Activated CD4-positive, alpha-beta T cell treated with anti-CD3 and anti-CD28 coated beads for 36 hours (primary cell): ENCODE measurements around the gene CASK. TPM values are rescaled to one million over a fixed set of nuclear protein-coding genes. Genes with fewer than 3 reads are reported as not detected.

Source experiments
- ATAC-seq: fragments of 200-7000 bp; cut with Tn5 transposase; one replicate; pipeline ENCODE4 v1.10.0; 2021; ENCODE audit warnings: mild to moderate bottlenecking, moderate library complexity
- CTCF ChIA-PET: fragments of 350-600 bp; sonication (Branson Sonifier 250); formaldehyde crosslinking; loops from one replicate; lab custom pipeline; 2021; ENCODE audit warnings: antibody characterized with exemption; lab: Charles Lee
- POLR2A ChIA-PET: fragments of 350-600 bp; sonication (Branson Sonifier 250); formaldehyde crosslinking; loops from one replicate; lab custom pipeline; 2021; ENCODE audit warnings: antibody characterized with exemption, inconsistent platforms; lab: Charles Lee
- DNase-seq: peaks from one replicate; pipeline ENCODE4 v3.0.0-alpha.2; 2020
- H3K27ac Mint-ChIP-seq: one replicate; pipeline ENCODE4 v1.8.0; 2021; ENCODE audit warnings: mixed read lengths
- H3K27me3 Mint-ChIP-seq: one replicate; pipeline ENCODE4 v1.8.0; 2021; ENCODE audit warnings: mixed read lengths
- H3K36me3 Mint-ChIP-seq: one replicate; pipeline ENCODE4 v1.8.0; 2021; ENCODE audit warnings: low read depth, mixed read lengths
- H3K4me1 Mint-ChIP-seq: one replicate; pipeline ENCODE4 v1.8.0; 2021; ENCODE audit warnings: mixed read lengths
- H3K4me3 Mint-ChIP-seq: one replicate; pipeline ENCODE4 v1.8.0; 2021; ENCODE audit warnings: mild to moderate bottlenecking, moderate library complexity, mixed read lengths
- H3K9me3 Mint-ChIP-seq: one replicate; pipeline ENCODE4 v1.8.0; 2021; ENCODE audit warnings: low read depth, mixed read lengths
- intact Hi-C, 2 experiments: fragments of 100-400 bp; cut with DNase I in 1 of 2; cut with micrococcal nuclease in 1 of 2; formaldehyde crosslinking; loops; one replicate each; pipeline versions ENCODE4 v1.14.2 to v1.15.1; 2022 to 2024; cut with DNase I, micrococcal nuclease
- total RNA-seq, 2 experiments: library from RNA; stranded (reverse); gene quantifications; one replicate each; pipeline ENCODE4 v1.2.3, GENCODE V29; 2021

CASK gene
- total RNA-seq, 2 experiments from 2014 or later: 14.4 to 15.0 TPM

- ChIA-PET CTCF (no interaction called here), POLR2A (no interaction called here)
- peaks cover 6% of the 10 kb centered on the region for H3K4me1 Mint-ChIP-seq
- ATAC-seq (no peak), DNase-seq (no peak)
- H3K27ac Mint-ChIP-seq: no peak overlapping the region
- peaks cover 9% of the 10 kb centered on the region for H3K9me3 Mint-ChIP-seq
- H3K36me3 Mint-ChIP-seq: peaks cover 16% of the 10 kb centered on the region
- H3K4me3 Mint-ChIP-seq: no peak overlapping the region
- no peaks in the 10 kb centered on the region for H3K27me3 Mint-ChIP-seq
- intact Hi-C loops: no loop called here
These were observed 97.6 kb downstream of the CASK start for GRCh38 chrX:41825796-41826195.

- Mint-ChIP-seq H3K9me3 (peaks cover 9% of the 10 kb centered on the region), H3K27me3 (no peaks in the 10 kb centered on the region), H3K27ac (no peak overlapping the region), H3K4me1 (peaks cover 5% of the 10 kb centered on the region), H3K36me3 (peaks cover 15% of the 10 kb centered on the region), H3K4me3 (no peak overlapping the region)
- ChIA-PET CTCF (no interaction called here), POLR2A (no interaction called here)
- ATAC-seq (no peak), DNase-seq (no peak)
- intact Hi-C loops: no loop called here
These were observed 98.8 kb downstream of the CASK start for GRCh38 chrX:41824551-41824950.

- no peak overlapping the region for H3K27ac Mint-ChIP-seq
- ChIA-PET CTCF (no interaction called here), POLR2A (no interaction called here)
- intact Hi-C loops: no loop called here
- no peak overlapping the region for H3K4me3 Mint-ChIP-seq
- no peaks in the 10 kb centered on the region for H3K4me1 Mint-ChIP-seq
- no peak for ATAC-seq
- peaks cover 9% of the 10 kb centered on the region for H3K9me3 Mint-ChIP-seq
- no peaks in the 10 kb centered on the region for H3K27me3 Mint-ChIP-seq
- no peak for DNase-seq
- peaks cover 11% of the 10 kb centered on the region for H3K36me3 Mint-ChIP-seq
These were observed 100.0 kb downstream of the CASK start for GRCh38 chrX:41823402-41823801.

GRCh38 chrX:41822892-41823291 lies 100.5 kb downstream of the CASK start:
- no peak for ATAC-seq

GRCh38 chrX:41808047-41808446 lies 115.3 kb downstream of the CASK start:
- H3K27ac Mint-ChIP-seq: no peak overlapping the region
- peaks cover 12% of the 10 kb centered on the region for H3K36me3 Mint-ChIP-seq
- CTCF ChIA-PET: no interaction called here
- no peaks in the 10 kb centered on the region for H3K27me3 Mint-ChIP-seq
- no peaks in the 10 kb centered on the region for H3K4me1 Mint-ChIP-seq
- peaks cover 2% of the 10 kb centered on the region for H3K9me3 Mint-ChIP-seq
- POLR2A ChIA-PET: no interaction called here
- intact Hi-C loops: no loop called here
- no peak for ATAC-seq
- no peak for DNase-seq
- no peak overlapping the region for H3K4me3 Mint-ChIP-seq

More at GRCh38 chrX:41822892-41823291, 100.5 kb downstream of the CASK start:
- H3K27me3 Mint-ChIP-seq: no peaks in the 10 kb centered on the region
- CTCF ChIA-PET: no interaction called here
- intact Hi-C loops: no loop called here
- no peak overlapping the region for H3K4me3 Mint-ChIP-seq
- no peaks in the 10 kb centered on the region for H3K4me1 Mint-ChIP-seq
- peaks cover 9% of the 10 kb centered on the region for H3K9me3 Mint-ChIP-seq
- no peak for DNase-seq
- H3K36me3 Mint-ChIP-seq: peaks cover 11% of the 10 kb centered on the region
- no peak overlapping the region for H3K27ac Mint-ChIP-seq
- POLR2A ChIA-PET: no interaction called here

GRCh38 chrX:41802958-41803357 lies 120.4 kb downstream of the CASK start:
- H3K4me3 Mint-ChIP-seq: no peak overlapping the region
- peaks cover 15% of the 10 kb centered on the region for H3K4me1 Mint-ChIP-seq
- CTCF ChIA-PET: no interaction called here
- H3K9me3 Mint-ChIP-seq: peaks cover 10% of the 10 kb centered on the region
- intact Hi-C loops: no loop called here
- POLR2A ChIA-PET: no interaction called here
- ATAC-seq (no peak), DNase-seq (no peak)
- H3K27me3 Mint-ChIP-seq: no peaks in the 10 kb centered on the region
- no peak overlapping the region for H3K27ac Mint-ChIP-seq
- H3K36me3 Mint-ChIP-seq: peaks cover 21% of the 10 kb centered on the region

- Mint-ChIP-seq H3K4me1 (peaks cover 33% of the 10 kb centered on the region), H3K27me3 (no peaks in the 10 kb centered on the region), H3K9me3 (peaks cover 10% of the 10 kb centered on the region), H3K36me3 (peaks cover 19% of the 10 kb centered on the region), H3K27ac (no peak overlapping the region), H3K4me3 (no peak overlapping the region)
- no peak for DNase-seq
- intact Hi-C loops: loop anchor here (2.0 to 5.0 kb wide), 3 partner anchors 108 to 1758 kb away; partner anchors contain the start of gene CASK (in 1 of the 2)
- no peak for ATAC-seq
- ChIA-PET CTCF (interaction anchor here (1.1 to 2.0 kb wide), 3 partner anchors 14 to 121 kb away, joined by 5 to 6 read pairs (median 6); no protein-coding TSS in a partner anchor), POLR2A (interaction anchor here (0.6 kb wide), 1 partner anchor 584 kb away, joined by 3 read pairs; no protein-coding TSS in a partner anchor)
These were observed 123.7 kb downstream of the CASK start for GRCh38 chrX:41799661-41800060.

- peaks cover 9% of the 10 kb centered on the region for H3K36me3 Mint-ChIP-seq
- CTCF ChIA-PET: interaction anchor here (0.6 to 1.2 kb wide), 4 partner anchors 99 to 529 kb away, joined by 3 to 4 read pairs (median 3); partner anchors contain the start of gene CASK
These were observed 126.8 kb downstream of the CASK start for GRCh38 chrX:41796577-41796976.

GRCh38 chrX:41796046-41796445 lies 127.3 kb downstream of the CASK start:
- no peak overlapping the region for H3K4me3 Mint-ChIP-seq
- DNase-seq (no peak), ATAC-seq (peak; percentile 73)
- POLR2A ChIA-PET: no interaction called here
- no peaks in the 10 kb centered on the region for H3K27me3 Mint-ChIP-seq
- H3K36me3 Mint-ChIP-seq: peaks cover 5% of the 10 kb centered on the region
- no peaks in the 10 kb centered on the region for H3K9me3 Mint-ChIP-seq
- peak overlapping the region; percentile 55 for H3K27ac Mint-ChIP-seq
- intact Hi-C loops: loop anchor here (5.0 kb wide), 2 partner anchors 111 to 1761 kb away; no protein-coding TSS in a partner anchor
- CTCF ChIA-PET: no interaction called here
- peaks cover 33% of the 10 kb centered on the region for H3K4me1 Mint-ChIP-seq

More at GRCh38 chrX:41796577-41796976, 126.8 kb downstream of the CASK start:
- H3K27ac Mint-ChIP-seq: peak overlapping the region; percentile 60
- H3K4me1 Mint-ChIP-seq: peaks cover 33% of the 10 kb centered on the region
- no peak overlapping the region for H3K4me3 Mint-ChIP-seq
- ATAC-seq (no peak), DNase-seq (no peak)
- no peaks in the 10 kb centered on the region for H3K27me3 Mint-ChIP-seq
- intact Hi-C loops: loop anchor here (5.0 kb wide), 2 partner anchors 111 to 1761 kb away; no protein-coding TSS in a partner anchor
- H3K9me3 Mint-ChIP-seq: peaks cover 2% of the 10 kb centered on the region
- POLR2A ChIA-PET: no interaction called here

- H3K27ac Mint-ChIP-seq: no peak overlapping the region
These were observed 134.0 kb downstream of the CASK start for GRCh38 chrX:41789374-41789773.

GRCh38 chrX:41785685-41786084 lies 137.7 kb downstream of the CASK start:
- Mint-ChIP-seq H3K9me3 (no peaks in the 10 kb centered on the region), H3K4me3 (no peak overlapping the region)

More at GRCh38 chrX:41789374-41789773, 134.0 kb downstream of the CASK start:
- Mint-ChIP-seq H3K4me3 (no peak overlapping the region), H3K36me3 (peaks cover 6% of the 10 kb centered on the region), H3K4me1 (peaks cover 19% of the 10 kb centered on the region), H3K27me3 (no peaks in the 10 kb centered on the region), H3K9me3 (no peaks in the 10 kb centered on the region)
- DNase-seq: no peak
- CTCF ChIA-PET: interaction anchor here (1.4 kb wide), 1 partner anchor 9 kb away, joined by 5 read pairs; no protein-coding TSS in a partner anchor
- POLR2A ChIA-PET: interaction anchor here (0.7 kb wide), 1 partner anchor 273 kb away, joined by 4 read pairs; no protein-coding TSS in a partner anchor
- ATAC-seq: no peak
- intact Hi-C loops: loop anchor here (10.0 kb wide), 2 partner anchors 1765 to 1965 kb away; no protein-coding TSS in a partner anchor

GRCh38 chrX:41781500-41781899 lies 141.9 kb downstream of the CASK start:
- intact Hi-C loops: loop anchor here (2.0 to 10.0 kb wide), 3 partner anchors 1773 to 1973 kb away; no protein-coding TSS in a partner anchor
- Mint-ChIP-seq H3K9me3 (no peaks in the 10 kb centered on the region), H3K27ac (no peak overlapping the region), H3K27me3 (no peaks in the 10 kb centered on the region), H3K36me3 (peaks cover 6% of the 10 kb centered on the region), H3K4me3 (no peak overlapping the region), H3K4me1 (peaks cover 15% of the 10 kb centered on the region)
- DNase-seq (no peak), ATAC-seq (no peak)
- ChIA-PET POLR2A (interaction anchor here (0.6 to 0.8 kb wide), 2 partner anchors 128 to 1333 kb away, joined by 3 read pairs; no protein-coding TSS in a partner anchor), CTCF (interaction anchor here (0.7 to 1.4 kb wide), 8 partner anchors 11 to 1786 kb away, joined by 3 to 4 read pairs (median 3); no protein-coding TSS in a partner anchor)

More at GRCh38 chrX:41785685-41786084, 137.7 kb downstream of the CASK start:
- intact Hi-C loops: loop anchor here (10.0 kb wide), 2 partner anchors 1769 to 1969 kb away; no protein-coding TSS in a partner anchor
- CTCF ChIA-PET: interaction anchor here (1.6 kb wide), 1 partner anchor 14 kb away, joined by 5 read pairs; no protein-coding TSS in a partner anchor
- ATAC-seq: peak; percentile 75
- POLR2A ChIA-PET: no interaction called here
- Mint-ChIP-seq H3K27ac (peak overlapping the region; percentile 19), H3K36me3 (peaks cover 6% of the 10 kb centered on the region), H3K27me3 (no peaks in the 10 kb centered on the region), H3K4me1 (peaks cover 27% of the 10 kb centered on the region)
- no peak for DNase-seq
